NCI-H1092 treated with DMSO at 0.1 percent for 48 hours (cell line): ENCODE results near the gene SYDE1.
"Not testable (repeated sequence)": the region's sequence is repeated elsewhere in the genome, so short reads cannot be mapped to it uniquely, and the experiment has no call there.

Experiments
- DNase-seq: peaks from one replicate; lab custom pipeline; 2025; lab: John Stamatoyannopoulos, UW

The SYDE1 gene, protein sequence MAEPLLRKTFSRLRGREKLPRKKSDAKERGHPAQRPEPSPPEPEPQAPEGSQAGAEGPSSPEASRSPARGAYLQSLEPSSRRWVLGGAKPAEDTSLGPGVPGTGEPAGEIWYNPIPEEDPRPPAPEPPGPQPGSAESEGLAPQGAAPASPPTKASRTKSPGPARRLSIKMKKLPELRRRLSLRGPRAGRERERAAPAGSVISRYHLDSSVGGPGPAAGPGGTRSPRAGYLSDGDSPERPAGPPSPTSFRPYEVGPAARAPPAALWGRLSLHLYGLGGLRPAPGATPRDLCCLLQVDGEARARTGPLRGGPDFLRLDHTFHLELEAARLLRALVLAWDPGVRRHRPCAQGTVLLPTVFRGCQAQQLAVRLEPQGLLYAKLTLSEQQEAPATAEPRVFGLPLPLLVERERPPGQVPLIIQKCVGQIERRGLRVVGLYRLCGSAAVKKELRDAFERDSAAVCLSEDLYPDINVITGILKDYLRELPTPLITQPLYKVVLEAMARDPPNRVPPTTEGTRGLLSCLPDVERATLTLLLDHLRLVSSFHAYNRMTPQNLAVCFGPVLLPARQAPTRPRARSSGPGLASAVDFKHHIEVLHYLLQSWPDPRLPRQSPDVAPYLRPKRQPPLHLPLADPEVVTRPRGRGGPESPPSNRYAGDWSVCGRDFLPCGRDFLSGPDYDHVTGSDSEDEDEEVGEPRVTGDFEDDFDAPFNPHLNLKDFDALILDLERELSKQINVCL

DNA sequence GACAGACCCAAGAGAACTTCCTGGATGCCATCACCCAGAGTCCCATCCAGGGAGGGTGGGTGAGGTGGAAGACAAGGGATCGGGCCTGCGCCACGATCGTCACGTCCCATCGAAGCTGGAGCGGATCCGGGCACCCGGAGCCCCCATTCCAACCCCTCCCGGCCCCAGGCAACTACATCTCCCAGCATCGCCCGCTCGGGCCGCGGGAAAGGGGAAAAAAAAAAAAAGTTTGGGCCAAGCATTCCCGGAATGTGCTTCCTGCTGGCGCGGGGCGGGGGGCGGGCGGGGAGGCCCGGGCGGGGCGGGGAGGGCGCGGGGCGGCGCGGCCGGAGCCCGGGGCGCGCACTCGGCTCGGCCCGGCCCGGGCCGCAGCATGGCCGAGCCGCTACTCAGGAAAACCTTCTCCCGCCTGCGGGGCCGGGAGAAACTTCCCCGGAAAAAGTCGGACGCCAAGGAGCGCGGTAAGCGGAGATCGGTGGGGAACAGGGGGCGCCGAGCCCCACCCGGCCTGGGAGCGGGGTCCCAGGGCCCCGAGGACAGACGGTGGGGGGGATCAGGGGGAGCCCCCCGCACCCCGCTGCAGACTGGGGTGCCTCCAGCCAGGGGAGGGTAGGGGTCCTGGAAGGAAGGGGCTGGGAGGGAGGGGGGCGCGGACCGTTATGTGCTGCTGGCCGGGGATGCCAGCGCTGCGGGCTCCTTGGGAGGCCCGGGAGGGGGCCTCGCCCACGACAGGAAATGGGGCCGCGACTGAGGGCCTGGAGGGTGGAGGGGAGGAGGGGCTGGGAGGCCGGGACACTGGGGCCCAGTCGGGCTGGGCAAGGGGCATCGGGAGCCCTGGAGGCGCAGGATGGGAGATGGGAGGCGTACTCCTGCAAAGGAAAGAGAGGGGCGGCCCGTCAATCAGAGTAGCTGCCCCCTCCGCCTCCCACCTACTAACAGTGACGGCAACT, at the start of gene SYDE1:
Gene SYDE1, plus strand, starts transcription at position 341 of the 950 bp plus-strand sequence. Its CDS starts 33 bp downstream, at position 374.
- DNase-seq, result no peak

DNA sequence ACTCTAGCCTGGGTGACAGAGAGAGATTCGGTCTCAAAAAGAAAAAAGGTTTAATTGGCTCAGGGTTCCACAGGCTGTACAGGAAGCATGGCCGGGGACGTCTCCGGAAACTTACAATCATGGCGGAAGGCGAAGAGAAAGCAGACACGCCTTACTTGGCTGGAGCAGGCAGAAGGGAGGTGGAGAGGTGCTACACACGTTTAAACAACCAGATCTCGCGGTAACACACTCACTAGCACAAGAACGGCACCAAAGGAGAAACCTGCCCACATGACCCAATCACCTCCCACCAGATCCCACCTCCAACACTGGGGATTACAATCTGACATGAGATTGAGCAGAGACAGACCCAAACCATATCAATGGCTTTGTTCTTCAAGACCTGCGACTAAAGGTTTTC, 45.2 kb upstream of the SYDE1 start:
- DNase-seq, result no peak

DNA sequence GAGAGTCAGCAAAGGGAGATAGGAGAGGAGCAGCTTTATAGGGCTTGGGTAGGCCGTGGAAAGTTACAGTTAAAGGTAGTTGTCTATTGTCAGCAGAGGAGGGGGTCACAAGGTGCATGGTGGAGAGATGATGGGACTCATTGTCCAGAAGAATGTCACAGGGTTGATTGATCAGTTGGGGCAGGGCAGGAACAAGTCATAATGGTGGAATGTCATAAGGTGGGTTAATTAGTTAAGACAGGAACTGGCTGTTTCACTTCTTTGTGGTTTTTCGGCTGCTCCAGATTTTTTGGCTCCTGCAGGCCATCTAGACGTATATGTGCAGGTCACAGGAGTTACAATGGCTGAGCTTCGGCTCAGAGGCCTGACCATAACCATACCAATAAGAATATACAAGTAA, 36.8 kb upstream of the SYDE1 start:
- DNase-seq, result not testable (repeated sequence)

DNA sequence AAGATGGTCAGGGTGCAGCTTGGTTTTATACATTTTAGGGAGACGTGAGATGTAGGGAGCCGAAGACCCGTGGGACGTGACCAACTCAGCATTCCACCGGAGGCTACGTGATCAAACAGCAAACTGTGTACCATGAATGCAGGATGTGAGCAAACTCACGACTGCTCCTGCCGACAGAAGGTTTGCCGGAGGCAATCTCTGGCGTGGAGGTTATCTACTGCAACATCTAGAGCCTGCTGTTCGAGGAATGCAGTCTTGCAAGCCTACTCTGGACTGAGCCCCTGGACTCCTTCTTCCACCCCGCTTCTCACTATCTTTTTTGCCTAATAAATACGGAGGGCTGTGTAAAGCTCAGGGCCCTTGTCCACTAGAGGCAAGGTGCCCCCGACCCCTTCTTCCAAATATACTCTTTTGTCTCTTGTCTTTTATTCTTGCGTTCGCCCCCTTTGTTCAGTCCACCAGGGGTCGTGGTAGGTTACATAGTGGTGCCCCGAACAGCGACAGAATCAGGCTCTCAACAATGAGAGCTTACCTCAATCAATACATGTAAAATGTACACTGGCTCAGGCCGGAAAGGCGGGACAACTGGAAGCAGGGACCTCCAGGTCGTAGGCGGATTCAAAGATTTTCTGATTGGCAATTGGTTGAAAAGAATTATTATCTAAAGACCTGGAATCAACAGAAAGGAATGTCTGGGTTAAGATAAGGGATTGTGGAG, 34.1 kb upstream of the SYDE1 start:
- DNase-seq, result no peak

DNA sequence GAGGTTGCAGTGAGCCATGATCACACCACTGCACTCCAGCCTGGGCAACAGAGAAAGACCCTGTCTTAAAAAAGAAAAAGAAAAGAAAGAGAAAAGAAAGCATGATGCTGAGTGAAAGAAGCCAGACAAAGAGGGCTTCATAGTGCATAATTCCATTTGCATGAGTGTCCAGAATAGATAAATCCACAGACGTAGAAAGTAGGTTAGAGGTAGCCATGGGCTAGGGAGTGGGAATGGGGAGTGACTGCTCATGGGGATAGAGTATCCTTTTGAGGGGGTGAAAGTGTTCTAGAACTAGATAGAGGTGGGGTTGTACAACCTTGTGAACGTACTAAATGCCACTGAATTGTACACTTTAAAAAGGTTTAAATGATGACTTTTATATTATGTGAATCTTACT, 32.8 kb upstream of the SYDE1 start:
- no peak for DNase-seq

DNA sequence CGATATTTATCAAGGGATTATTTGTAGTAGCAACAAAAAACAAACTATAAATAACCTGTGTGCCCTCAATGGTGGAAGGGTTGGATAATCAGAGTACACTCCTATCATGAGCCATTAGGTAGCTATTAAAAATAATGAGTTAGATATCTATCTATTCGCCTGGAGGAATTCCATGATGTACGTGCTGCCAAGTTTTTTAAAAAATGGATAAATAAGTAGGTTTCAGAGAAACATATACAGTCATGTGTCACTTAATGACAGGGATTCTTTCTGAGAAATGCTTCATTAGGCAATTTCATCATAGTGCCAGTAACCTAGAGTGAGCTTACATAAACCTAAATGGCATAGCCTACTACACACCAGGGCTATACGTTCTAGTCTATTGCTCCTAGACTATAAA, 31.4 kb upstream of the SYDE1 start:
- DNase-seq, result no peak

DNA sequence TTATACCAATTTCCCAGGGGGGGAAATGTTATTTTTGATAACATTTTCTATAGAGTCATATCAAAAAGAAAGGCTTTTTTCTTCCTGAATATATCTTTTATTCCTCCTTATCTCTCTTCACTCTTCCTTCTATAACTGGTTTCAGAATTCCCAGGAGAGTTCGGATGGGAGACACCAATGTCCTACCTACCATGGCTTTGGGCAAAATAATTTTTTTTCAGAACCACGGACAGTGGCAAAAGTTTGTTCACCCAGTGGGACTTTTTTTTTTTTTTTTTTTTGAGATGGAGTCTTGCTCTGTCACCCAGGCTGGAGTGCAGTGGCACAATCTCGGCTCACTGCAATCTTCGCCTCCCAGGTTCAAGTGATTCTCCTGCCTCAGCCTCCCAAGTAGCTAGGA, 27.2 kb upstream of the SYDE1 start:
- DNase-seq, result not testable (repeated sequence)

DNA sequence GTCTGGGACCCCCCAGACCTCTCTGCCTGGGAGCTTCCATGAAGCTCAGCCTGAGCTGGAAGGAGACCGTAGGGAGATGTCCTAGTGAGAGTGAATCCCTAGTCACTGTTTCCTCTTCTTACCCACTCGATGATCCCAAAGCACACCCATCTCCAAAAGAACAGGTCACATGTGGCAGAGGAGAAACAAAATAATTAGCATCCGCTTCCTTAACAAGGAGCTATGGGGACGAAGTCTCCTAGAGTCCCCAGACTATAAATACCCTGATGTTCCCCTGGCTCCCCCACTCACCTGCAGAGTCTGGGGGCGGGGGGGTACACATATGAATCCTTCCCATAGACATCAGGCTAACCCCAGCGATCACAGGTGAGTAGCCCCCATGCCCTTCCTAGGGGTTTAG, 25.3 kb upstream of the SYDE1 start, which contains the start of gene OR1I1:
Gene OR1I1, plus strand, starts transcription at position 301 of the 400 bp plus-strand sequence. CDS start 4,855 bp downstream, outside the sequence.
- DNase-seq, result no peak

DNA sequence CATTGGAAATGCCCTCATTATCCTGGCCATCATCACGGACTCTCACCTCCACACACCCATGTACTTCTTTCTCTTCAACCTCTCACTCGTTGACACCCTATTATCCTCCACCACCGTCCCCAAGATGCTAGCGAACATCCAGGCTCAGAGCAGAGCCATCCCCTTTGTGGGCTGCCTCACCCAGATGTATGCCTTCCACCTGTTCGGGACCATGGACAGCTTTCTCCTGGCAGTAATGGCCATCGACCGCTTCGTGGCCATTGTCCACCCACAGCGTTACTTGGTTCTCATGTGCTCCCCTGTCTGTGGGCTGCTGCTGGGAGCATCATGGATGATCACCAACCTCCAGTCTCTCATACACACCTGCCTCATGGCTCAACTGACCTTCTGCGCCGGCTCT, 20.0 kb upstream of the SYDE1 start:
- no peak for DNase-seq

DNA sequence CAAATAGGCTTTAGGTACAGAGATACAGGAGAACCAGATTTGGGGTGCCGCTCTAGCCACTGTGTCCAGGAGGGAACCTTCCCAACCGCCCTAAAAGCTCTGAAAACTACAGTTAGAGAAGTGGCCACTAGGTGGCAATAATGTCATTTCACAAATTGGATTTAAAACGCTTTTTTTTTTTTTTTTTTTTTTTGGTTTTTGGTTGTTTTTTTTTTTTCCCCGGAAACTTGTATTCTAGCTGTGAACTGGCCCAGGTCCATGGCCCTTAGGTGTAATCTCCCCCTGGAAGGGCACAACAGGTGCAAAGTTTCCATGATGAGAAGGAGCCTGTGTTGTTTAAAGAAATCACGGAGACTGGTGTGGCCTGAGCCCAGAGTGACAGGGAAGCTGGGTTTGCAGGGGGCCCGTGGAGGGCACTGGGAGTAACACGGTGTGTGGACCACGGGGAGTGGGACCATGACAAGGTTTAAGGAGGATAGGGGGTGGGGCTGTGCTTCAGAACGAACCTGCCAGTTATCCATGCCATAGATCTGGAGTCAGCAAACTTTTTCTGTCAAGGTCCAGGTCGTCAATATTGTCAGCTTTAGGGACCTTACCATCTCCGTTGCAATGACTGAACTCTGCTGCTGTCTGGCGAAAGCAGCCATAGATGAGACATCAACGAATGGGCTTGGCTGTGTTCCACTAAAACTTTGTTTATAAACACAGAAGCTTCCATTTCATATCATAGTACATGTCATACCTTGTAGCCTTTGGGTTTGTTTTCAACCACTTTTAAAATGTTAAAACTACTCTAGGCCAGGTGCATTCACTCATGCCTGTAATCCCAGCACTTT, 15.1 kb upstream of the SYDE1 start:
- peak; percentile 48 for DNase-seq

DNA sequence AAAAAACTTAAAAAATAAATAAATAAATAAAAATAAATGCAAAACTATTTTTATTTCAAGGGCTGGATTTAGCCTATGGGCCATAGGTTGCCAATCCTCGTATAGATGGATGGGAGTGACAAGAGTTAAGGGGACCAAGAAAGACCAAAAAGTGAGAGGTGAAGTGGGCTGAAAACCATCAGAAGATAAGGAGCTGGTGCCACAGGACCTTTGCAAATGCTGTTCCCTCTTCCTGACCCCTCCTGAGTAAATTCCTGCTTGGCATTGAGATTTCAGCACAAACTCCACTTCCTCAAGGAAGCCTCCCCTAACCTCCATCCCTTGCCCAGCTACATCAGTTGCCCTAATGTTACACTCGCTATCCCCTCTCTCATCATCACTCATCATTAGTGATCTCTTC, 14.2 kb upstream of the SYDE1 start:
- DNase-seq, result no peak

DNA sequence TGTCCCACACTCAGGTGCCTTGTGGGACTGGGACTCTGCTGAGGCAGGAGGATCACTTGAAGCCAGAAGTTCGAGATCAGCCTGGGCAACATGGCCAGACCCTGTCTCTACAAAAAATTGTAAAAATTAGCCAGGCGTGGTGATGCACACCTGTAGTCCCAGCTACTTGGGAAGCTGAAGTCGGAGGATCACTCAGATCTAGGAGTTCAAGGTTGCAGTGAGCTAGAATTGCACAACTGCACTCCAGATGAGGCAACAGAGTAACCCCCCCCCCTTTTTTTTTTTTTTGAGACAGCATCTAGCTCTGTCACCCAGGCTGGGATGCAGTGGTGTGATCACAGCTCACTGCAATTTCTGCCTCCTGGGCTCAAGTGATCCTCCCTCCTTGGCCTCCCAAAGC, 11.0 kb upstream of the SYDE1 start:
- no peak for DNase-seq

DNA sequence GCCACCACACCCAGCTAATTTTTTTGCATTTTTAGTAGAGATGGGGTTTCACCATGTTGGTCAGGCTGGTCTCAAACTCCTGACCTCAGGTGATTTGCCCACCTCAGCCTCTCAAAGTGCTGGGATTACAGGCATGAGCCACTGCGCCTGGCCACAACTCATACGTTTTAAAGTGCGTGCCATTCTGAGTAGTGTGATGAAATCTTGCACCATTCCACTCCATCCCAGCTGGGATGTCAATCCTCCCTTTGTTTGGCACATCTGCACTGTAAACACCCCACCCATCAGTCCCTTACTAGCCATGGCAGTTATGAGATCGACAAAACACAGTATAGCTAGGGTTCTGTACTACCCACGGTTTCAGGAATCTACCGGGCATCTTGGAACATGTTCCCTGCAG, 9.2 kb upstream of the SYDE1 start:
- not testable (repeated sequence) for DNase-seq

DNA sequence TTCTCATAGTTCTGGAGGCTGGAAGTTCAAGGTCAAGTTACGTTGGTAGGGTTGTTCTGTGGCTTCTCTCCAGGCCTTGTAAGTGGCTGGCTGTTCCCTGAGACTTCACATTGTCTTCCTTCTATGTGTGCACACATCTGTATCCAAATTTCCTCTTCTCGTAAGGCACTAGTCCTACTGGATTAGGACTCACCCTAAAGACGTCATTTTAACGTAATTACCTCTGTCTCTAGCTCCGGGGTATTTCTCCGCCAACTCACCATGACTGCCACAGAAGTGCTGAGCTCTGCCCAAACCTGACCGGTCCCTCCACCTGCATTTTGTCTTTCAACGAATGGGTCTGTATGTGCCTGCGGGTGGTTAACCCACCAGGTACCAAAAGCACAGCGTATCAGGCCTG, 8.7 kb upstream of the SYDE1 start:
- DNase-seq, result no peak

DNA sequence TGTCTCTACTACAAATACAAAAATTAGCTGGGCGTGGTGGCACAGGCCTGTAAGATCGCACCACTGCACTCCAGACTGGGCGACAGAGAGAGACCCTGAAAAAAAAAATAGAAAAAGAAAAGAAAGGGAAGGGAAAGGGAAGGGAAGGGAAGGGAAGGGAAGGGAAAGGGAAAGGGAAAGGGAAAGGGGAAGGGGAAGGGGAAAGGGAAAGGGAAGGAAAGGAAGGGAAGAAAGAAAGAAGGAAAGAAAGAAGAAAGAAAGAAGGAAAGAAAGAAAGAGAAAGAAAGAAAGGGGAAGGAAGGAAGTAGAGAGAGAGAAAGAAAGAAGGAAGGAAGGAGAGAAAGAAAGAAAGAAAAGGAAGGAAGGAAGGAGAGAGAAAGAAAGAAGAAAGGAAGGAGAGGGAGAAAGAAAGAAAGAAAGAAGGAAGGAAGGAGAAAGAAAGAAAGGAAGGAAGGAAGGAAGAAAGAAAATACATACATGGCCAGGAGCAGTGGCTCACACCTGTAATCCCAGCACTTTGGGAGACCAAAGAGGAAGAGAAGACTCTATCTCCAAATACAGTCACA, 8.1 kb upstream of the SYDE1 start:
- DNase-seq, result no peak

DNA sequence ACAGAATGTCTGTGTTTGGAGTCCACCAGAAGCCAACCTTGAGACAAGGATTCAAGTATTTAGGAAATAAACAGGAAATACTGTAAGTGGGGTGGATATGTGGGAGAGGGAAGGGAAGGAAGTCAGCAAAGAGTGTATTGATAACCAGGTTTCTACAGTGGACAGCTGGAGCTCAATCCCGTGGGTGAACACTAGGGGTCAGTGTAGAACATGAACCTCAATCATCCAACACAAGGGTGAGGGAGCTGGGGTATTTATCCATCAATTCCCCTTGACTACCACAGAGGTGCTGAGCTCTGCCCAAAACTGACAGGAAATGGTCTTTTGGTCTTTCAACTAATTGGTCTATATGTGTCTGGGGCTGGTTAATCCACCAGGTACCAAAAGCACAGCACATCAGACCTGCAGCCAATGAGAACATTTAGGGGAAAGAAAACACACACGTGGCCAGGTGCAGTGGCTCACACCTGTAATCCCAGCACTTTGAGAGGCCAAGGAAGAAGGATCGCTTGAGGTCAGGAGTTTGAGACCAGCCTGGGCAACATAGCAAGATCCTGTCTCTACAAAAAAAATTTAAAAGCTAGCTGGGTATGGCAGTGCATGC, 5.6 kb upstream of the SYDE1 start:
- DNase-seq, result peak; percentile 1

DNA sequence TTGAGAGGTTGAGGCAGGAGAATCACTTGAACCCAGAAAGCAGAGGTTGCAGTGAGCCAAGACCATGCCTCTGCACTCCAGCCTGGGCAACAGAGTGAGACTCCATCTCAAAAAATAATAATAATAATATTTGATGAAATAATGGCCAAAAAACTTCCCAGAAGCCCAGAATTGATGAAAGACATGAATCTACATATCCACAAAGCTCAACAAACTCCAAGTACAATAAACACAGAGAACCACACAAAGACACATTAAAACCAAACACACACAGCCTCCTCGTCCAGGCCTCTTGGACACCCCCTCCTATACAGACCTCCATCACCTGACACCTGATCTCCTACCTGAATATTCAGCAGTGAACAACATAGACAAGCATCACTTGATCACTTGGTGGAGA, 3.2 kb upstream of the SYDE1 start:
- no peak for DNase-seq

DNA sequence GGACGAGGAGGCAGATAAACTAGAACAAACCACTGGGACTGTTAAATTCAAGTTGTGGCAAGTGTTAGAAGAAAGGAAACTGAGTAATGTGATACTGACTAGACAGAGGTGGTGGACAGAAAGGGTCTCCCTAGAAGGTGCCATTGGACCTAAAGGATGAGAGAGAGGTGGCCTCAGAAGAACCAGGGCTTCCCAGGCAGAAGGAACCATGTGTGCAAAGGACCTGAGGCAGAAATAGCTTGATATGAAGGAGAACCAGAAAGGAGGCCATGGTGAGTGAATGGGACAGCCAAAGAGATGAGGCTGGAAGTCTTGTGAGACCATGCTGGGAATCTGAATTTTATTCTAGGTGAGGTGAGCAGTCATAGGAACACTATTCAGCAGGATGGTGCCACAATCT, 2.8 kb upstream of the SYDE1 start:
- DNase-seq, result no peak

DNA sequence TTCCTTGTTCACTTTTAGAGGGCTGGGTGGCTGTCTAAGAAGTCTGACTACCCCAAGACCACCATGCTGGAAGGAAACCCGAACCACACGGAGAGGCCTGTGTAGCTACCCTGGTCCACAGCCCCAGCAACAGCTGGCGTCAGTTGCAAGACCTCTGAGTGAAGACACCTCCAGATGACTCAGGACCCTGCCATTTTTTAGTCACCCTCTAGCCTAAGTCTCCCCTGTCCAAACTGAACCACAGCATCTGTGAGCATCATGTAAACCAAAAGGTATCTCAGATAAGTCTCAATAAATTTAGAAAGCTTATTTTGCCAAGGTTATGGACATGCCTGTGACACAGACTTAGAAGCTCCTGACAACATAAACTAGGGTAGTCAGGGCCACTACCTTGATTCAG, 2.2 kb upstream of the SYDE1 start:
- DNase-seq, result no peak
